Activated gamma-delta T cell treated with anti-CD3 and anti-CD28 coated beads, Interleukin-2, amount 50 U/mL, for 16 hours (primary cell): Measurements from ENCODE around the gene DNAJB8.

Source experiments
- DNase-seq: peaks from one replicate; pipeline ENCODE4 v3.0.0-alpha.2; 2020; ENCODE audit warnings: low read depth

DNAJB8 gene

GRCh38 chr3:128464188-128464587 is 2.5 kb downstream of the DNAJB8 start:
- DNase-seq: no peak

DNA sequence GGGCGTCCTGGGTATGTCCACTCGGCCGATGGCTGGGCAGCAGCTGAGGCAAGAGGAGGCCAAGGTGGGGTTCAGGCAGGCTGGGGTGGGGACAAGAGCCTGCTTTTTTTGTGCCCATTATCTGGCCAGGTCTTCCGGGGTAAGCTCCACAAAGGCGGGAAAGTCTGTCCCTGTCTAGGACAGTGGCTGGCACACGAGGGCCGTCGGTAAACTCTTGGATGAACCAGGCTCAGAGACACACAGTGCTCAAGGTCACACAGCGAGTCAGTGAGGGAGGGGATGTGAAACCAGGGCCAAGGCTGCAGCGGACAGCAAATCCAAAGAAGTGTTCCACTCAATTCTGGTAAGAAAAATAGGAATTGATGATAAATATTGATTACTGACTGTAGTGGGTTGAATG is 2.9 kb downstream of the DNAJB8 start:
- no peak for DNase-seq

DNA sequence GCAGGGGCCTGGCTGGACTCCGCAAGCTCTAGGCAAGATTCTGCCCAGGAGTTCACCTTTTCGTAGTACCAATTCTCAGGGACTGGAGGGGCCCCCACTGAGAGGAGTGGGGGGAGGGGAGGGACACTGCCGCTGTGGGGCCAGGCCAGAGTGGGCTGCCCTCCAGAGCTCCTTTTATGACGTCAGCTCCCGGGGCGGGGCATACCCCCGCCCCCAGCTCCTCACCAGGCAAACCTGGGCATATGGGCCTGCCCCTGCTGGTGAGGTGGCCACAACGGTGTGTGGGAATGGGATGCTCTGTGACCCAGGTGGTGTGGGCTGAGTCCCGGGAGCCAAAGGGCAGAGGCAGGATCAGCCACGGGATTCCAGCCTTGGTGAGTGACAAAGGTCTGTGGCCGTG is 3.3 kb downstream of the DNAJB8 start:
- no peak for DNase-seq

- no peak for DNase-seq
Observed at GRCh38 chr3:128462931-128463330, 3.8 kb downstream of the DNAJB8 start.

- no peak for DNase-seq
Observed at GRCh38 chr3:128462341-128462910, 4.3 kb downstream of the DNAJB8 start.

- DNase-seq: no peak
Observed at GRCh38 chr3:128461731-128462130, 5.0 kb downstream of the DNAJB8 start.

GRCh38 chr3:128459461-128459820 is 7.2 kb downstream of the DNAJB8 start:
- no peak for DNase-seq

DNA sequence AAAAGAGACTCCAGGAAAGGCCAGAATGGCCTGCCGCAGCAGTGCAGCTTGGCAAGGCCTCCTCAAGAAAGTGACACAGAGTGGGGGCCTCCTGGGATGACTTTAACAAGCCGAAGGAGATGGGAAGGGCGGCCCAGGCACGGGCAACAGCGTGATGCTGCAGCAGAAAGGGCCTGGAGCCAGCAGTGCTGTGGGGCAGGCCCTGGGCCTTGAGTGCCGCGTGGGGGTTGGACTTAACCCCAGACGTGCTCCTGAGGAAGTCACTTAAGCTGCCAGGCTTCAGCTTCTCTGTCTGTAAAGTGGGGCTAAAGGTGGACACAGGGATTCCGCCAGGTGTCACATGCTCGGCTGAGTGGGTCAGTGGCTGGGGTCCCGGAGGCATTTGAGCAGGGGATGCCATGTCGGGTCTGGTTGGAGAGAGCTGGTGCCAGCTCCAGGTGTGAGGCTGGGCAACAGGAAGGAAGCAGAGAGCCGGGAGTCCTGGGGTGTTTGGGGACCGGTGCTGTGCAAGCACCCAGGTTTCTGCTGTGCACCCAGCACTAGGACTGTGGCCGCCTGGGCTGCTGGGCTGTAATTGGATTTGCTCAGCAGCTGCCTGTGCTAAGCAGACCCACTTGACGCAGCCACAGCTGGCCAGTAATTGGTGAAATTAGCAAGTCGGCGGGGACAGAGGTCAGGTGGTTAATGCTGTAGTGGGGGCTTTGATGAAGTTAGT is 7.8 kb downstream of the DNAJB8 start:
- no peak for DNase-seq

- no peak for DNase-seq
Observed at GRCh38 chr3:128457937-128458336, 8.8 kb downstream of the DNAJB8 start.

- DNase-seq: no peak
Observed at GRCh38 chr3:128456776-128457715, 9.6 kb downstream of the DNAJB8 start.

DNA sequence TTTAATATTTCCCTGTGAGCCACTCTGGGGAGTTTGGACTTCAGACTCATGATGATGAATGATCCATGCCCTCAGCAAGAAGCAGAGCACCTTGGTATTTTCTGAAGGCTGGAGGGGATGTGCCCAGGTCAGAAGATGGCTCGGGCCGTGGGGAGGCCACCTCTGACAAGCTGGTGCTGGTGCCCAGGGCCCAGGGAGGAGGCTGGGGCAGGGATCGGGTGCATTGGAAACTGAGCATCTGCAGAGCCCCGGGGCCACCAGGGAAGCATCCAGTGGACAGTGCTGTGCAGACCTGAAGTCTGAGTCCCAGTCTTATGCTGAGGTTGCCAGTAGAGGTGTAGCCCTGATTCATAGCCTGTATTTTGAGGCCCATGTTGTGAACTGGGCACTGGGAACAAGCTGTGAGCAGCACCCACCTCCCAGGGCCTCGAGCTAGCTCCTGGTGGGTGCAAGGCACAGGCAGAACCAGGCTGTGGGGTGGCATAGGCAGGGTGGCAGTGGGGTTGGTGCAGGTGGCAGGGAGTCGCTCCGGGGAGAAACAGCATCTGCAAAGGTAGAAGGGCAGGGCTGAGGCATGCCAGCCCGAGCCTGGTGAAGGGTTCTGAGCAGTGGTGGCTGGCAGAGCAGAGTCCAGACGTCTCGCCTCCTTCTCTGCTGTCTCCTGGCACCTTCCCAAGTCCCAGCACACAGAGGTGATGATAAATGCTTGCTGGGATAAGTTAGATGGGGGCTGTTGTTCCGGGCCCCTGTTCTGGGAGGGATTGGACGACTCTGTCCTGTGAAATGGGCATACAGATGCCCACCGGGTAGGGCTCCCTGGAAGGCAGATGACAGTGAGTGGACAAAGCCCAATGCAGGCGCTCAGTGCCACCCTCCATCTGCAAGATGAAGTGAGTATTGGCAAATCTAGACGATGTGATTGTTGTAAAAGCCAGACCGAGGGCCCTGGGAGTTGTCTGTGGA is 10.6 kb downstream of the DNAJB8 start:
- no peak for DNase-seq

GRCh38 chr3:128455116-128455515 is 11.6 kb downstream of the DNAJB8 start:
- no peak for DNase-seq

- no peak for DNase-seq
Observed at GRCh38 chr3:128454310-128454618, 12.4 kb downstream of the DNAJB8 start.

DNA sequence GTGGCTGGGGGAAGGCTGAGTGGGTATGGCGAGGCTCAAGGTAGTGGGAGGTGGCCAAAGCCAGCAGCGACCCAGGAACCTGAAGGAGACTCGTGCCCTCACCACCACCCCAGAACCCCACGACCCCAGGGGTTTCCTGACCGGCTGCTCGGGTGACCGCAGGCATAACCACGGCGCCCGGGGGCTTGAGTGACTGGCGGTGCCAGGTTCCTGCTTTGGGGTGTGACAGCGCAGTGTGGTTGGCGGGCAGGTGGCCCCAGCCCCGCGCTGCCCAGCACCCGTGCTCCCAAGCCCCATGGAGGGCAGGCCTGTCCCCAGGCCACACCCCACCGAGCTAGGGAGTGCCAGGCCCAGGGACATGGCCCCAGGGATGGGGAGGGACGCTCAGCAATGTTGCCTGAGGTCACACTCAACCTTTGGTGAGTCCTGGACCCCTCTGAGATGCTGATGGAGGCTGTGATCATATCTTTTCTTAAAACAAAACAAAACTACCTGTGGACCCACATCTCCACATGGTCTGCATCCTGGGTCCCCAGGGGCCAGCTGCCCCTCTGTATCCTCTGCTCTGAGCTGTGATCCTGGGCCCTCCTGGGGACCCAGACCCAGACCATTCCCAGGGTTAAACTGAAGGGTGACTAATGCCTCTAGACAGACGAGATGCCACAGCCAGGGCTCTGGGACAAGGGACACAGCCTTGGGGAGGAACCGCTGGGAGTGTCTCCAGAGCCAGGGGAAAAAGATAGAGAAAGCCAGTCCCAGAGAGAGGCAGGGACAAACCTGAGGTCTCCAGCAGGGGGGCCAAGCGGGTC is 13.0 kb downstream of the DNAJB8 start:
- no peak for DNase-seq

DNA sequence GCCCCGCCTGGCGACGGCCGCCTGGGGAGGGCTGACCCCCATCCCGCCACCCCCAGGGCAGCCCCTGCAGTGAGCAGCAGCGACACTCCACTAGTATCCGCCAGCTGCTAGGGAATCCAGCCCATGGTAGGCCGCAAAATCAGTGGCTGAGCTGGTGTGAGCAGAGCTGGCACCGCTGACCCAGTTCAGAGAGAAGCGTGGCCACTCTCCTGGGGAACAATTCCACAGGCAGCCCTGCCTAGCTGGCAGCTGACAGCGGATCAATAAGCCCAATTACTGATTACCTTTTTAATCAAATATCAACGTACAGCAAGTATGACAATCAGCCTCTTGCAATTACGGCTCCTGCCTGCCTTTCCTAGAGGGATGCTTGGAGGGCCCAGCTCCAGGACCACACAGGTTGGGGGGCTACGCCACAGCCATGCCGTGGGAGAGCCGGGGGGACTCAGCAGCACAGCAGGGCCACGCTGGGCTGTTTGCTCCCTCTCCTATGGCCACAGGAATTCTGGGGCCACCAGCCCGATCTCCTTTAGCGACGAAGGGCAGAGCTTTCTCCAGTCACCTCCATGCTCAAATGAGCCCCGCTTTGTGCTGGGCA is 13.9 kb downstream of the DNAJB8 start:
- no peak for DNase-seq

DNA sequence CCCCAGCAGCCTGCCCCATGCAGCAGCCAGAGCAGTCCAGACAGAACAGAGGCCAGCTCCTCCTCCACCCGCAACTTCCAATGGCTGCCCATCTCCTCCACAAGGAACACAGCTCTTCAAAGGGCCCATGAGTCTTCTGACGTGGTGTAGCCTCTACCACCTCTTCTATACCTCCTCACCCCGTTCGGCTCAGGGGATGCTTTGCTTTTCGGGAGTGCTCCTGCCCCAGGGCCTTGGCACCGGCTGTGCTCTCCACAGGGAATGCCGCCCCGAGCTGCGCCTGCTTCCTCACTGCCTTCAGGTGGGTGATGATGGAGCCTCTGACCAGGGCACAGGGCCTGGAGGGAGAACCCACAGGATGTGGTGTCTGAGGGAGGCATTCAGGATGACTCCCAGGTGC is 14.6 kb downstream of the DNAJB8 start:
- no peak for DNase-seq

- DNase-seq: no peak
Observed at GRCh38 chr3:128449111-128449638, 17.5 kb downstream of the DNAJB8 start.

GRCh38 chr3:128448491-128448890 is 18.2 kb downstream of the DNAJB8 start:
- DNase-seq: no peak

DNA sequence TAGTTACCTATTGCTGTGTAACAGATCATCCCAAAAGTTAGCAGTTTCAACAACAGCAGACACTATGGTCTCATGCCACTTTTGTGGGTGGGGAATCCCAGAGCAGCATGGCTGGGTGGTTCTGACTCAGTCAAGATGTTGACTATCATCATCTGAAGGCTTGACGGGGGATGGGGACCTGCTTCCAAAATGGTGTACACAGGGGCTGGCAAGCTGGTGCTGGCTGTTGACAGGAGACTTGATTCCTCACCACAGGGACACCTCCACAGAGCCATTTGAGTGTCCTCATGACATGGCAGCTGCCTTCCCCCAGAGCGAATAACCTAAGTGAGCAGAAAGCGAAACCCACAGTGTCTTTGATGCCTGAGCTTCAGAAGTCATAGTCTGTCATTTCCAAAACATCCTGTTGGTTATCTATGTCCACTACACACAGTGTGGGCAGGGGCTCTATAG is 19.1 kb downstream of the DNAJB8 start:
- DNase-seq: no peak

GRCh38 chr3:128446821-128447220 is 19.9 kb downstream of the DNAJB8 start:
- no peak for DNase-seq
